Embryonic facial prominence (tissue), 1 donor: Measurements from ENCODE around the gene APOL1.

ENCODE experiments used
- DNase-seq: peaks from one replicate; pipeline ENCODE4 v3.0.0-alpha.2; 2016; ENCODE audit errors: extremely low spot score

The APOL1 gene

DNA sequence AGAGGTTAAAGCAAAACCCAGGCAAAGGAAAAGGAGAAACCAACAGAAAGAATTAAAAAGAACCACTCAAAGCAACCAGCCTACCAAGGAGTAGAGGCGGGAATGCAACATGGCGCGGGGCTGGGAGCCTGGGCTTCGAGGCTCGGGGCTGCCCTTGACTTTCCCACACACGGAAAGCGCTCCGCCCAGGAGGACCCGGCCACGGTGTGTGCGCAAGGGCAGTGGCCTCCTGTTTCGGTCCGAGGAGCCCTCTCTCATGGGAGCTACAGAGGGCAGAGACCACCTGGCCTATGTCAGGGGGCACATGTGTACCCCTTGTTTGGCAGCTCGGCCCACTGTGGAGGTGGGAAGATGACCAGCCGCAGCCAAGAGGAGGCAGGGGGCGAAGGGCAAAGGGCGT, 55.9 kb downstream of the APOL1 start:
- DNase-seq, result no peak

DNA sequence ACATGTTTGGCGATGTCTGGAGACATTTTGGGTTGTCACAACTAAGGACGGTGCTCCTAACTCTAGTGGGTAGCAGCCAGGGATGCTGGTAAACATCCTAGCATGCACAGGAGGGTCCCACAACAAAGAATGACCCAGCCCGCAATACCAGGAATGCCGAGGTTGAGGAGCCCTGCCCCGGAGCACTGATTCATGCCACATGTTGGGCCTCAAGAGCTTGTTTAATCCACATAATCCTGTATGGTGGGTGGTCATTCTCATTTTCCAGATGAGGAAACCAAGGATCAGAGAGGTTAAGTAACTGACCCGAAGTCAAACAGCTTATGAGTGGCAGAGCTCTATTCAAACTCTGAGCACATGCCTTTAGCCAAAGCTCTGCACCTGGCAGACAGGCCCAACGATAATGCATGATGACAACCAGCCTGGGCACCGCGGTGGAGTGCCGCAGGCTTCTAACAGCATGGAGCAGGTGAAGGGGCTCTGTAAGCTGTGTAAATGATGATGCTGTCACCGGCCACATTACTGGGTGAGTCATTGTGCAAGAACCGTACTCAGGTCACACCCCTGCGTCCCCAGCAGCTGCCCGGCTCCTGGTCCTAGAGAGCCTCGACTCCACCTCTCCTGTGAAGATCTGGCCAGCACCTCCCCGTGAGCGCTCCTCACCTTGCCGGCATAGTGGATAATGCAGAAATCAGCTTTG, 58.6 kb downstream of the APOL1 start:
- no peak for DNase-seq

- no peak for DNase-seq
Observed at GRCh38 chr22:36315325-36315724, 62.4 kb downstream of the APOL1 start.

DNA sequence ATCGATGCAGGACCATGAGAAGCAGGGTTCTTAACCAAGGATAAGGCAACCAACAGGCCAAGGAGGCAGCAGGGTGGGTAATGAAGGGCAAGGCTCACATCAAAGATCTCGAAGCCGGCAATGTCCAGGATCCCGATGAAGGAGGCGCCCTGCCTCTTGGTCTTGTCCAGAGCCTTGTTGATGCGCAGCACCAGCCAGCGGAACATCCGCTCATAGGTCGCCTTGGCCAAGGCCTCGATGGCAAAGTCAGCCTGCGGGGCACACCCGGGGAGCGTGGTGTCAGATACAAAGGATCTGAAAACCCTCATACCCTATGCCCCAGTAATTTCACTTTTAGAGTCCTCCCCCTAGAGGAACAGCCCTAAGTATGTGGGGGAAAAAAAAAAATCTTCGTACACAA, 63.5 kb downstream of the APOL1 start:
- no peak for DNase-seq
